ENCODE measurements around the gene PSME2. TPM values are rescaled to one million over a fixed set of nuclear protein-coding genes. Genes with fewer than 3 reads are reported as not detected.

PSME2 gene
- total and polyA plus RNA-seq, 2 of the 13 experiments (the other 11 are each of a cell fraction or from before 2014, with no cell fraction given), result 332 to 716 TPM

- TF ChIP-seq TCF12 (IDR thresholded peaks at IDR 0.05) (no peak), TCF12 (CRISPR knock-in tag; IDR thresholded peaks at IDR 0.05) (no peak), ZNF572 (CRISPR knock-in tag; IDR thresholded peaks at IDR 0.05) (peak; percentile 90), XBP1 (CRISPR knock-in tag; IDR thresholded peaks at IDR 0.05) (0 out of 2 replicates have a peak, but pooled peaks have one; percentile 75), DBP (CRISPR knock-in tag; IDR thresholded peaks at IDR 0.05; ENCODE audit: not compliant biosample characterization) (no peak), MED8 (CRISPR knock-in tag; IDR thresholded peaks at IDR 0.05; ENCODE audit: insufficient replicate concordance) (no peak), REPIN1 (CRISPR knock-in tag; IDR thresholded peaks at IDR 0.05; ENCODE audit: borderline replicate concordance, low read depth) (no peak), HNRNPUL1 (IDR thresholded peaks at IDR 0.05; ENCODE audit: low read depth, low read length) (no peak), ZNF839 (CRISPR knock-in tag; IDR thresholded peaks at IDR 0.05; ENCODE audit: borderline replicate concordance) (peak; percentile 53; the same call in 1 of the 2 replicates), ZBTB7B (CRISPR knock-in tag; IDR thresholded peaks at IDR 0.05) (peak; percentile 57), SP5 (CRISPR knock-in tag; IDR thresholded peaks at IDR 0.05; ENCODE audit: borderline replicate concordance, low read depth) (peak; percentile 46; the same call in 1 of the 2 replicates), HIC2 (CRISPR knock-in tag; IDR thresholded peaks at IDR 0.05; ENCODE audit: low read depth) (peak; percentile 64), TOE1 (CRISPR knock-in tag; IDR thresholded peaks at IDR 0.05) (no peak; the same call in 1 of the 2 replicates), HNF4A (CRISPR knock-in tag; IDR thresholded peaks at IDR 0.05) (peak; percentile 82), MEIS2 (CRISPR knock-in tag; IDR thresholded peaks at IDR 0.05) (peak; percentile 76), ZBTB38 (CRISPR knock-in tag; IDR thresholded peaks at IDR 0.05) (peak; percentile 78), NFE2L1 (CRISPR knock-in tag; IDR thresholded peaks at IDR 0.05; ENCODE audit: borderline replicate concordance) (peak; percentile 47; the same call in 1 of the 2 replicates), EED (CRISPR knock-in tag; IDR thresholded peaks at IDR 0.05) (peak; percentile 40; the same call in 1 of the 2 replicates), ZMYM4 (CRISPR knock-in tag; IDR thresholded peaks at IDR 0.05) (peak; percentile 69; the same call in 1 of the 2 replicates), SP4 (CRISPR knock-in tag; IDR thresholded peaks at IDR 0.05) (peak; percentile 52), MYC (CRISPR knock-in tag; IDR thresholded peaks at IDR 0.05; ENCODE audit: borderline replicate concordance) (no peak; the same call in 1 of the 2 replicates), ATM (IDR thresholded peaks at IDR 0.05; ENCODE audit: borderline replicate concordance) (no peak), ZFP36L1 (CRISPR knock-in tag; IDR thresholded peaks at IDR 0.05) (peak; percentile 65; the same call in 1 of the 2 replicates)
- TF ChIP-seq, protein P1, sequence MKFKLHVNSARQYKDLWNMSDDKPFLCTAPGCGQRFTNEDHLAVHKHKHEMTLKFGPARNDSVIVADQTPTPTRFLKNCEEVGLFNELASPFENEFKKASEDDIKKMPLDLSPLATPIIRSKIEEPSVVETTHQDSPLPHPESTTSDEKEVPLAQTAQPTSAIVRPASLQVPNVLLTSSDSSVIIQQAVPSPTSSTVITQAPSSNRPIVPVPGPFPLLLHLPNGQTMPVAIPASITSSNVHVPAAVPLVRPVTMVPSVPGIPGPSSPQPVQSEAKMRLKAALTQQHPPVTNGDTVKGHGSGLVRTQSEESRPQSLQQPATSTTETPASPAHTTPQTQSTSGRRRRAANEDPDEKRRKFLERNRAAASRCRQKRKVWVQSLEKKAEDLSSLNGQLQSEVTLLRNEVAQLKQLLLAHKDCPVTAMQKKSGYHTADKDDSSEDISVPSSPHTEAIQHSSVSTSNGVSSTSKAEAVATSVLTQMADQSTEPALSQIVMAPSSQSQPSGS (CRISPR knock-in tag; IDR thresholded peaks at IDR 0.05), result peak; percentile 49; the same call in 1 of the 2 replicates
- TF ChIP-seq, protein P2, sequence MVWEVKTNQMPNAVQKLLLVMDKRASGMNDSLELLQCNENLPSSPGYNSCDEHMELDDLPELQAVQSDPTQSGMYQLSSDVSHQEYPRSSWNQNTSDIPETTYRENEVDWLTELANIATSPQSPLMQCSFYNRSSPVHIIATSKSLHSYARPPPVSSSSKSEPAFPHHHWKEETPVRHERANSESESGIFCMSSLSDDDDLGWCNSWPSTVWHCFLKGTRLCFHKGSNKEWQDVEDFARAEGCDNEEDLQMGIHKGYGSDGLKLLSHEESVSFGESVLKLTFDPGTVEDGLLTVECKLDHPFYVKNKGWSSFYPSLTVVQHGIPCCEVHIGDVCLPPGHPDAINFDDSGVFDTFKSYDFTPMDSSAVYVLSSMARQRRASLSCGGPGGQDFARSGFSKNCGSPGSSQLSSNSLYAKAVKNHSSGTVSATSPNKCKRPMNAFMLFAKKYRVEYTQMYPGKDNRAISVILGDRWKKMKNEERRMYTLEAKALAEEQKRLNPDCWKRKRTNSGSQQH (CRISPR knock-in tag; IDR thresholded peaks at IDR 0.05; ENCODE audit: low read depth), result no peak
Measured at GRCh38 chr14:24130717-24131548, 15.5 kb downstream of the PSME2 start (continued).
